ENCODE measurements around the gene COL21A1. TPM values are rescaled to one million over a fixed set of nuclear protein-coding genes. Genes with fewer than 3 reads are reported as not detected.

The COL21A1 gene
- total RNA-seq, 1 donor from 2014 or later: 16.8 TPM

DNA sequence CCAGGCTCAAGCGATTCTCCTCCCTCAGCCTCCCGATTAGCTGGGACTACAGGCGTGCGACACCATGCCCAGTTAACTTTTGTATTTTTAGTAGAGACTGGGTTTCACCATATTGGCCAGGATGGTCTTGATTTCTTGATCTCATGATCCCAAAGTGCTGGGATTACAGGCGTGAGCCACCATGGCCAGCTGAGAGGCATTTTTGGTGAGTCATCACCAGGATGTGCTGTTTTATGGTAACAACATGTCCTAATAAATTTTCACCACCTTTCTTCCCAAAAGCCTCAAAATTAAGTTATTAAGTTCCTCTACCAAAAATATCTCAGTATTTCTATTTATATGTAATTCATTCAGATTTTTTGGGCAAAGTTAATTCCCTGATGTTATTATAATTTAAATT is 53.5 kb downstream of the COL21A1 start:
- H3K4me1 Mint-ChIP-seq (ENCODE audit: low read depth): no peaks in the 10 kb centered on the region
- H3K27me3 Mint-ChIP-seq: no peaks in the 10 kb centered on the region
- no peaks in the 10 kb centered on the region for H3K36me3 Mint-ChIP-seq (ENCODE audit: insufficient read depth)
- no peak overlapping the region for H3K4me3 Mint-ChIP-seq (ENCODE audit: low read depth)
- DNase-seq (ENCODE audit: low spot score, unreplicated experiment): no peak
- no peak for TF ChIP-seq CTCF (IDR thresholded peaks at IDR 0.05; ENCODE audit: unreplicated experiment)
- no peak overlapping the region for H3K27ac Mint-ChIP-seq
- H3K9me3 Mint-ChIP-seq (ENCODE audit: low read depth): peaks cover 23% of the 10 kb centered on the region

GRCh38 chr6:56188429-56188828 is 59.0 kb downstream of the COL21A1 start:
- Mint-ChIP-seq H3K27ac (no peak overlapping the region), H3K4me1 (ENCODE audit: low read depth) (peaks cover 1% of the 10 kb centered on the region), H3K9me3 (ENCODE audit: low read depth) (peaks cover 10% of the 10 kb centered on the region), H3K36me3 (ENCODE audit: insufficient read depth) (no peaks in the 10 kb centered on the region), H3K4me3 (ENCODE audit: low read depth) (no peak overlapping the region), H3K27me3 (no peaks in the 10 kb centered on the region)
- TF ChIP-seq CTCF (IDR thresholded peaks at IDR 0.05; ENCODE audit: unreplicated experiment): no peak
- DNase-seq (ENCODE audit: low spot score, unreplicated experiment): no peak

GRCh38 chr6:56187686-56188085 is 59.7 kb downstream of the COL21A1 start:
- no peaks in the 10 kb centered on the region for H3K36me3 Mint-ChIP-seq (ENCODE audit: insufficient read depth)
- peaks cover 10% of the 10 kb centered on the region for H3K9me3 Mint-ChIP-seq (ENCODE audit: low read depth)
- H3K4me1 Mint-ChIP-seq (ENCODE audit: low read depth): peaks cover 1% of the 10 kb centered on the region

GRCh38 chr6:56176741-56177140 is 70.6 kb downstream of the COL21A1 start:
- H3K4me3 Mint-ChIP-seq (ENCODE audit: low read depth): no peak overlapping the region
- no peaks in the 10 kb centered on the region for H3K4me1 Mint-ChIP-seq (ENCODE audit: low read depth)
- H3K27me3 Mint-ChIP-seq: no peaks in the 10 kb centered on the region

More at GRCh38 chr6:56187686-56188085, 59.7 kb downstream of the COL21A1 start:
- Mint-ChIP-seq H3K27me3 (no peaks in the 10 kb centered on the region), H3K27ac (no peak overlapping the region), H3K4me3 (ENCODE audit: low read depth) (no peak overlapping the region)
- no peak for DNase-seq (ENCODE audit: low spot score, unreplicated experiment)
- no peak for TF ChIP-seq CTCF (IDR thresholded peaks at IDR 0.05; ENCODE audit: unreplicated experiment)

DNA sequence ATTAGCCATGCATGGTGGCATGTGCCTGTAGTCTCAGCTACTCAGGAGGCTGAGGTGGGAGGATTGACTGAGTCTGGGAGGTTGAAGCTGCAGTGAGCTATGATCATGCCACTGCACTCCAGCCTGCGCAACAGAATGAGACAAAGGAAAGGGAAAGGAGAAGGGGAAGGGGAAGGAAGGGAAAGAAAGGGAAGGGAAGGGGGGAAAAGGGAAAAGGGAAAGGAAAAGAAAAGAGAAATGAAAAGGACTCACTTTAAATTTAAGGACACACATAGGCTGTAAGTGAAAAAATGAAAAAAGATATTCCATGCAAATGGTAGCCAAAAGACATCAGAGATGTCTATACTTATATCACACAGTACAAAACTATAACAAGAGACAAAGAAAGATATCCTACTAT is 74.2 kb downstream of the COL21A1 start:
- Mint-ChIP-seq H3K4me1 (ENCODE audit: low read depth) (no peaks in the 10 kb centered on the region), H3K4me3 (ENCODE audit: low read depth) (no peak overlapping the region), H3K27me3 (no peaks in the 10 kb centered on the region), H3K27ac (no peak overlapping the region), H3K9me3 (ENCODE audit: low read depth) (peaks cover 42% of the 10 kb centered on the region), H3K36me3 (ENCODE audit: insufficient read depth) (peaks cover 5% of the 10 kb centered on the region)
- DNase-seq (ENCODE audit: low spot score, unreplicated experiment): no peak
- no peak for TF ChIP-seq CTCF (IDR thresholded peaks at IDR 0.05; ENCODE audit: unreplicated experiment)

More at GRCh38 chr6:56176741-56177140, 70.6 kb downstream of the COL21A1 start:
- no peak for DNase-seq (ENCODE audit: low spot score, unreplicated experiment)
- TF ChIP-seq CTCF (IDR thresholded peaks at IDR 0.05; ENCODE audit: unreplicated experiment): no peak
- Mint-ChIP-seq H3K27ac (no peak overlapping the region), H3K36me3 (ENCODE audit: insufficient read depth) (peaks cover 5% of the 10 kb centered on the region), H3K9me3 (ENCODE audit: low read depth) (peaks cover 39% of the 10 kb centered on the region)

Measured in progenitor cell of endocrine pancreas (in vitro differentiated cells).